CD8-positive, alpha-beta memory T cell (primary cell): ENCODE results near the gene CLEC4F. TPM values are rescaled to one million over a fixed set of nuclear protein-coding genes. Genes with fewer than 3 reads are reported as not detected.
A peak's percentile ranks its signal among the peaks of the same experiment; 100 is the strongest.

Source experiments
- CTCF ChIA-PET: fragments of 350-600 bp; sonication (Branson Sonifier 250); formaldehyde crosslinking; loops from one replicate; lab custom pipeline; 2021; ENCODE audit warnings: antibody characterized with exemption; lab: Charles Lee
- POLR2A ChIA-PET: fragments of 350-600 bp; sonication (Branson Sonifier 250); formaldehyde crosslinking; loops from one replicate; lab custom pipeline; 2021; ENCODE audit warnings: antibody characterized with exemption; lab: Charles Lee
- DNase-seq, 5 donors: peaks; one replicate each; pipeline versions ENCODE4 v3.0.0 to v3.0.0-alpha.2; 2020 to 2022; ENCODE audit warnings: mixed read lengths in 1 of 5
- H3K27ac ChIP-seq: one replicate; pipeline ENCODE4 v1.7.0; 2013; ENCODE audit warnings: low read depth, mild to moderate bottlenecking, low read length, moderate library complexity
- H3K27me3 ChIP-seq: 2 replicates; pipeline ENCODE4 v1.7.0; 2013; ENCODE audit warnings: low read length, mild to moderate bottlenecking; ENCODE audit not compliant: insufficient read depth, poor library complexity, severe bottlenecking
- H3K36me3 ChIP-seq: 2 replicates; pipeline ENCODE4 v1.7.0; 2013; ENCODE audit warnings: mild to moderate bottlenecking, low read length, moderate library complexity; ENCODE audit not compliant: insufficient read depth
- H3K4me1 ChIP-seq: 2 replicates; pipeline ENCODE4 v1.7.0; 2013; ENCODE audit warnings: mild to moderate bottlenecking, low read length, moderate library complexity; ENCODE audit not compliant: insufficient read depth
- H3K4me3 ChIP-seq: 2 replicates; pipeline ENCODE4 v1.7.0; 2013; ENCODE audit warnings: mild to moderate bottlenecking, low read length
- H3K9me3 ChIP-seq: 2 replicates; pipeline ENCODE4 v1.7.0; 2013; ENCODE audit warnings: mild to moderate bottlenecking, low read length
- H3K27ac Mint-ChIP-seq, 8 donors: one replicate each; pipeline ENCODE4 v1.8.0; 2020 to 2021; ENCODE audit warnings: mixed read lengths in 8 of 8, mild to moderate bottlenecking in 6 of 8, inconsistent platforms in 3 of 8, moderate library complexity in 3 of 8
- H3K27me3 Mint-ChIP-seq, 2 donors: one replicate each; pipeline ENCODE4 v1.8.0; 2020 to 2021; ENCODE audit warnings: mixed read lengths in 2 of 2, mild to moderate bottlenecking in 1 of 2, moderate library complexity in 1 of 2
- H3K36me3 Mint-ChIP-seq, 3 donors: one replicate each; pipeline ENCODE4 v1.8.0; 2020 to 2021; ENCODE audit warnings: mixed read lengths in 3 of 3, inconsistent platforms in 1 of 3, mild to moderate bottlenecking in 1 of 3
- H3K4me1 Mint-ChIP-seq, 3 donors: one replicate each; pipeline ENCODE4 v1.8.0; 2020 to 2021; ENCODE audit warnings: mixed read lengths in 3 of 3, inconsistent platforms in 1 of 3, mild to moderate bottlenecking in 1 of 3
- H3K4me3 Mint-ChIP-seq, 7 donors: one replicate each; pipeline ENCODE4 v1.8.0; 2020 to 2021; ENCODE audit warnings: mixed read lengths in 7 of 7, mild to moderate bottlenecking in 6 of 7, moderate library complexity in 4 of 7, inconsistent platforms in 2 of 7
- H3K9me3 Mint-ChIP-seq, 5 donors: one replicate each; pipeline ENCODE4 v1.8.0; 2020 to 2022; ENCODE audit warnings: mixed read lengths in 5 of 5, mild to moderate bottlenecking in 3 of 5, moderate library complexity in 2 of 5, inconsistent platforms in 1 of 5
- polyA plus RNA-seq: library from polyadenylated mRNA; unstranded; fragments of 300-500 nt; fragmentation: Illumina TruSeq; gene quantifications from one replicate; pipeline ENCODE4 v1.2.3, GENCODE V29; 2021
- total RNA-seq, 2 experiments: library from RNA; stranded (reverse); gene quantifications; one replicate each; pipeline ENCODE4 v1.2.3, GENCODE V29; 2021

Gene CLEC4F
- total and polyA plus RNA-seq, 3 experiments from 2014 or later: not detected

DNA sequence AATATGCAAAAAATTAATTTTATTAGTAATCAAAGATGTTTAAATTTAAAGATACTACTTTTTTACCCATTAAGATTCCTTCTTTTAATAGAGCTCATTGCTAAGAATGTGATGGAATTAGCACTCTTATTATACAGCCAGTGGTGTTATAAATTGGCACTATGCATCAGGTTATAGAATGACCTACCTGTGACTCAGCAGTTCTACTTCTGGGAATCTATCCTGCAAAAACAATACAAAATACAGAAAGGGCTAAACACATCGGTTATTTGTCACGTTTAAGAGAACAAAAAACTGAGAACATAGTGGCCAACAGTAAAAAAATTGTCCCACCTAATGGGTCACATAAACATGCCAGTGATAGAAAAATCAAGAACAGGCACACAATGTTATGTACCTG is 42.9 kb downstream of the CLEC4F start:
- H3K27ac ChIP-seq: no peak overlapping the region
- H3K4me3 ChIP-seq: no peak overlapping the region
- DNase-seq: no peak
- Mint-ChIP-seq H3K4me3 (no peak overlapping the region), H3K27ac (no peak overlapping the region), H3K4me1 (no peaks in the 10 kb centered on the region), H3K27me3 (peaks cover 24 to 60% of the 10 kb centered on the region in 2 donors), H3K9me3 (peaks cover 0 to 2% (median 0%) of the 10 kb centered on the region in 5 donors), H3K36me3 (no peaks in the 10 kb centered on the region)
- ChIA-PET POLR2A (no interaction called here), CTCF (no interaction called here)
- H3K36me3 ChIP-seq: no peaks in the 10 kb centered on the region
- H3K27me3 ChIP-seq: peaks cover 5% of the 10 kb centered on the region
- H3K4me1 ChIP-seq: no peaks in the 10 kb centered on the region
- H3K9me3 ChIP-seq: no peaks in the 10 kb centered on the region

DNA sequence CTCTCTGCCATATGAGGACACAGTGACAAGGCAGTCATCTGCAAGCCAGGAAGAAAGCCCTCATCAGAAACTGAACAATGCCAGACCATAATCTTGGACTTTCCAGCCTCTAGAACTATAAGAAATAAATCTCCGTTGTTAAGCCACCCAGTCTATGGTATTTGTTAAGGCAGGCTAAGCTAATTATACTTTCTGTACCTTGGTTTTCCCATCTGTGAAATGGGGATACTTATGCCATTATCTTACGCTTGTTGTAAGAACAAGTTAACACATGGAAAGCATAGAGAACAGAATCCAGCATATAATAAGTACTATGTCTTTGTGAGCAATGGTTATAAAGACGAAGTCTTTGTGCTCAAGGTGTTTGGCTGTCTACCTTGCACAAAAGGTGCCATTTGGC is 44.1 kb downstream of the CLEC4F start:
- no peak for DNase-seq
- CTCF ChIA-PET: no interaction called here
- Histone ChIP-seq H3K4me3 (no peak overlapping the region), H3K9me3 (no peaks in the 10 kb centered on the region), H3K27ac (no peak overlapping the region), H3K36me3 (no peaks in the 10 kb centered on the region), H3K27me3 (peaks cover 5% of the 10 kb centered on the region), H3K4me1 (no peaks in the 10 kb centered on the region)
- no peak overlapping the region for H3K4me3 Mint-ChIP-seq
- H3K36me3 Mint-ChIP-seq: no peaks in the 10 kb centered on the region
- H3K27ac Mint-ChIP-seq: no peak overlapping the region
- peaks cover 25 to 70% of the 10 kb centered on the region in 2 donors for H3K27me3 Mint-ChIP-seq
- H3K4me1 Mint-ChIP-seq: no peaks in the 10 kb centered on the region
- H3K9me3 Mint-ChIP-seq: peaks cover 0 to 2% (median 0%) of the 10 kb centered on the region in 5 donors
- POLR2A ChIA-PET: no interaction called here

DNA sequence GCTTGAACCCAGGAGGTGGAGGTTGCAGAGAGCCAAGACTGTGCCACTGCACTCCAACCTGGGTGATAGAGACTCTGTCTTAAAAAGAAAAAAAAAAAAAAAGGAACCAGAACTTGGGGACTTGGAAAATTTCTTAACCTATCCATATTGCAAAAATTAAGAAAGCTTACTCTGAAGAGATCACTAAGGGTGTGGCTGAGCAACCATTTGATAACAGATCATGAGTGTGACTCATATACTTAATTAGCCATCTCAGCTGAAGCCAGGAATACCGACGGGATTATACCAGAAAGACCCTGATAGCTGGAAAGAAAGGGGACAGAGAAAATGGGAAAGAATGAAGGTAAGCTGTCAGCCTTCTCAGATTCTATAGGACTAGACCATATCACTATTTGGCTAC is 45.3 kb downstream of the CLEC4F start:
- no peak for DNase-seq
- Mint-ChIP-seq H3K4me1 (no peaks in the 10 kb centered on the region), H3K4me3 (no peak overlapping the region), H3K9me3 (peaks cover 0 to 2% (median 0%) of the 10 kb centered on the region in 5 donors), H3K36me3 (no peaks in the 10 kb centered on the region), H3K27me3 (peaks cover 28 to 75% of the 10 kb centered on the region in 2 donors), H3K27ac (no peak overlapping the region)
- POLR2A ChIA-PET: interaction anchor here (0.7 kb wide), 1 partner anchor 10 kb away, joined by 3 read pairs; no protein-coding TSS in a partner anchor
- Histone ChIP-seq H3K27ac (no peak overlapping the region), H3K4me1 (no peaks in the 10 kb centered on the region), H3K4me3 (no peak overlapping the region), H3K27me3 (peaks cover 5% of the 10 kb centered on the region), H3K36me3 (no peaks in the 10 kb centered on the region), H3K9me3 (no peaks in the 10 kb centered on the region)
- CTCF ChIA-PET: no interaction called here

DNA sequence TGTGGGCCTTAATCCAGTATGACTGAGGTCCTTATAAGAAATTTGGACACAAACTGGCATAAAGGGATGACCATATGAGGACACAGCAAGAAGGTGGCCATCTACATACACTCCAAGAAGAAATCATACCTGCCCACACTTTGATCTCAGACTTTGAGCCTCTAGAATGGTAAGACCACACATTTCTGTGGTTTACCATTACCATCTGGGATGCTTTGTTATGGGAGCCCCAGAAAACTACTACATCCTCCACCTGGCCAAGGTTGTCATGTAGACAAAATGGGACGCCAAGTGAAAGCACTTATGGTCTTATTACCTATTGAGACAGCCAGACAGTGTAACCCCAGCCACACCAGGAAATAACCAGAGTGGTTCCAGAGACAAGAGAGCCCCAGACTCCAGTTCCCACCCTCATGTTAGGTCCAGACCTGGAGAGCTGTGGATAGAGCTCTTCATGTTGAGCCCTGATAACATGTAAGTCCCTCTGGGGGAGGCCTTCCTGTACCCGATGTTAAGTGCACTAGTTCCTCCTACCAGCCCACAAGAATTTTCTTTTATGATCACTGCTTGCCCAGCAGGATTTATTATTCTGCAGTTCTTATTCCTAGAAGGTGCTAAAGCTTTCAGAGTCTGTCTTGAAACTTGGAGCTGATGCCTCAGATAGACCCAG is 47.8 kb downstream of the CLEC4F start:
- no peaks in the 10 kb centered on the region for H3K36me3 Mint-ChIP-seq
- ChIA-PET POLR2A (no interaction called here), CTCF (interaction anchor here (1.4 kb wide), 1 partner anchor 24 kb away, joined by 3 read pairs; no protein-coding TSS in a partner anchor)
- DNase-seq: no peak
- Histone ChIP-seq H3K27ac (no peak overlapping the region), H3K4me1 (no peaks in the 10 kb centered on the region), H3K4me3 (no peak overlapping the region), H3K27me3 (peaks cover 10% of the 10 kb centered on the region), H3K9me3 (no peaks in the 10 kb centered on the region), H3K36me3 (no peaks in the 10 kb centered on the region)
- H3K27me3 Mint-ChIP-seq: peaks cover 44 to 85% of the 10 kb centered on the region in 2 donors
- no peak overlapping the region for H3K4me3 Mint-ChIP-seq
- H3K9me3 Mint-ChIP-seq: peaks cover 0 to 2% (median 0%) of the 10 kb centered on the region in 5 donors
- no peak overlapping the region for H3K27ac Mint-ChIP-seq
- H3K4me1 Mint-ChIP-seq: peaks cover 5 to 12% (median 7%) of the 10 kb centered on the region in 3 donors

GRCh38 chr2:70771446-70771845 is 49.0 kb downstream of the CLEC4F start:
- Histone ChIP-seq H3K27ac (no peak overlapping the region), H3K4me3 (no peak overlapping the region), H3K27me3 (peaks cover 18% of the 10 kb centered on the region), H3K9me3 (no peaks in the 10 kb centered on the region), H3K36me3 (no peaks in the 10 kb centered on the region), H3K4me1 (peaks cover 7% of the 10 kb centered on the region)
- ChIA-PET POLR2A (no interaction called here), CTCF (no interaction called here)
- no peak for DNase-seq
- Mint-ChIP-seq H3K9me3 (peaks cover 0 to 2% (median 0%) of the 10 kb centered on the region in 5 donors), H3K4me3 (no peak overlapping the region), H3K36me3 (no peaks in the 10 kb centered on the region), H3K27me3 (peaks cover 50 to 85% of the 10 kb centered on the region in 2 donors), H3K27ac (no peak overlapping the region), H3K4me1 (peaks cover 10 to 19% (median 13%) of the 10 kb centered on the region in 3 donors)

DNA sequence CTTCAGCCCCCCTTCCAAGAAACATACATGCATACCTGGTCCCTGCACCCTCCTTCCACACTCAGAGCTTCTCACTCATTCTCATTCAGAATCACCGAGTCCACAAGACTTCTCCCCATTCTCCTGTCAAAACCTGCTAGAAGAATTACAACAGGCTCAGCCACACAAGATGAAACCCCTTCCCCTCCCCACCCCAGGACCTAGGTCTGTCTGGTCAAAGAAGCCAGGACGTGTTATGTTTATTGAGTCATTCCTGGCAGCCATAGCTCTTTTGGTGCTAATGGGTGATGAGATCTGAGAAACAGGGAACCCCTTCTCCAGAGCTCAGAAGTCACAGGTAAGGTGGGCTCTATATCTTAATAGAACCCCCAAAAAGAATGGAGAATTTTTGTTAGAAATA is 50.9 kb downstream of the CLEC4F start:
- peaks cover 8% of the 10 kb centered on the region for H3K4me1 ChIP-seq
- Mint-ChIP-seq H3K27ac (no peak overlapping the region), H3K9me3 (peaks cover 0 to 2% (median 0%) of the 10 kb centered on the region in 5 donors), H3K4me1 (peaks cover 13 to 22% (median 15%) of the 10 kb centered on the region in 3 donors), H3K27me3 (peaks cover 52 to 85% of the 10 kb centered on the region in 2 donors), H3K36me3 (no peaks in the 10 kb centered on the region), H3K4me3 (peak overlapping the region in 2 of 7 donors; percentile 60 to 69)
- H3K27ac ChIP-seq: no peak overlapping the region
- CTCF ChIA-PET: no interaction called here
- H3K27me3 ChIP-seq: peaks cover 18% of the 10 kb centered on the region
- POLR2A ChIA-PET: no interaction called here
- H3K4me3 ChIP-seq: no peak overlapping the region
- DNase-seq: no peak
- no peaks in the 10 kb centered on the region for H3K9me3 ChIP-seq
- no peaks in the 10 kb centered on the region for H3K36me3 ChIP-seq

DNA sequence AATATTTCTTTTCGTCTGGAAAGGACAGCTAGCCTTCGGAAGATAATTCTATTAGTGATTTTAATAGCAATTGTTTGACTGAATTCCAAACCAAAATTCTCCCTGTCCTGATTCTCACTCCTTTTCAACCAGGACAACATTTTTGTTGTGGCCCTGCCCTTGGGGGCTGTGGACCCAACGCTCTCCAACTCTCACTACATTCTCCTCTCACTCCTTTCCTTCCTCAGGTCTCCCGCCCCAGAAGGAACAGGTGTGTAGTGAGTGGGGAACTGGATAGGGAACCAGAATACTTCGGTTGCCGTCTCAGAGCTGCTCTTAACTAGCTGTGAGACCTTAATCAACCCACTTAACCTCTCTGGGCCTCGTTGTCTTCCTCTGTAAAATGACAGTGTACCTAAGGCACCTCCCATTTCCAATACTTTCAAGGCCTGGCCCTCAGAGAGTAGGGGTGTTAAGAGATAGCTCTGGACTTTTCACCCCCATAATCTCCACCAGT is 51.8 kb downstream of the CLEC4F start:
- Mint-ChIP-seq H3K36me3 (no peaks in the 10 kb centered on the region), H3K27me3 (peaks cover 52 to 83% of the 10 kb centered on the region in 2 donors), H3K4me1 (peaks cover 13 to 22% (median 15%) of the 10 kb centered on the region in 3 donors), H3K9me3 (no peaks in the 10 kb centered on the region), H3K4me3 (peak overlapping the region; percentile 20 to 76 (median 69)), H3K27ac (peak overlapping the region in 1 of 8 donors; percentile 31)
- no peak for DNase-seq
- Histone ChIP-seq H3K4me3 (no peak overlapping the region), H3K27ac (no peak overlapping the region), H3K36me3 (no peaks in the 10 kb centered on the region), H3K27me3 (peaks cover 18% of the 10 kb centered on the region), H3K4me1 (peaks cover 8% of the 10 kb centered on the region), H3K9me3 (no peaks in the 10 kb centered on the region)
- CTCF ChIA-PET: interaction anchor here (0.9 kb wide), 1 partner anchor 16 kb away, joined by 3 read pairs; no protein-coding TSS in a partner anchor
- POLR2A ChIA-PET: no interaction called here
